ENCODE measurements around the gene SKA2. TPM values are rescaled to one million over a fixed set of nuclear protein-coding genes. Genes with fewer than 3 reads are reported as not detected.

SKA2 gene
- total RNA-seq, 1 experiment from 2014 or later, result 119 TPM

DNA sequence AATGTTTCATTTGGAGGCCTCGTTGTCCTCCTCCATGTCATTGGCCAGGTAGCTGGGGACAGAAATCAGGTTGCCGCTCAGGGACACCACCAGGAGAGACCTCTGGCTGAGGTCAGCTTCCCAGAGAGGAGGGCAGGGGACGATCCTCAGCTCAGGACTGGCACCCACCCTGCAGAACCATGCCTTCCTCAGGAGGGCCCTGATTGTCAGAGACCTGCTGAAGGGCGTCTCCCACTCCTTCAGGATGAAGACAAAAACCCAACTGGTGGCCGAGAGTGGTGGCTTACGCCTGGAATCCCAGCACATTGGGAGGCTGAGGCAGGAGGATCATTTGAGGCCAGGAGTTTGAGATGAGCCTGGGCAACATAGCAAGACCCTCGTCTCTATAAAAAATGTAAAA is 20.1 kb upstream of the SKA2 start:
- no peaks in the 10 kb centered on the region for H3K9me3 ChIP-seq
- Mint-ChIP-seq H3K36me3 (ENCODE audit: insufficient read depth, unreplicated experiment) (peaks cover 38% of the 10 kb centered on the region), H3K4me1 (ENCODE audit: low read depth, unreplicated experiment) (no peaks in the 10 kb centered on the region), H3K9me3 (ENCODE audit: unreplicated experiment) (no peaks in the 10 kb centered on the region), H3K27me3 (ENCODE audit: insufficient read depth, unreplicated experiment) (no peaks in the 10 kb centered on the region), H3K27ac (ENCODE audit: unreplicated experiment) (no peak overlapping the region), H3K4me3 (ENCODE audit: unreplicated experiment) (no peak overlapping the region)
- CTCF ChIA-PET, result no interaction called here
- POLR2A ChIA-PET, result no interaction called here
- no TSS peak for BruUV-seq (replicated peaks)
- intact Hi-C loops (cut with micrococcal nuclease; ENCODE audit: unreplicated experiment), result no loop called here
- H3K4me3 ChIP-seq (ENCODE audit: low read depth, low read length), result no peak overlapping the region
- TF ChIP-seq, protein P1, sequence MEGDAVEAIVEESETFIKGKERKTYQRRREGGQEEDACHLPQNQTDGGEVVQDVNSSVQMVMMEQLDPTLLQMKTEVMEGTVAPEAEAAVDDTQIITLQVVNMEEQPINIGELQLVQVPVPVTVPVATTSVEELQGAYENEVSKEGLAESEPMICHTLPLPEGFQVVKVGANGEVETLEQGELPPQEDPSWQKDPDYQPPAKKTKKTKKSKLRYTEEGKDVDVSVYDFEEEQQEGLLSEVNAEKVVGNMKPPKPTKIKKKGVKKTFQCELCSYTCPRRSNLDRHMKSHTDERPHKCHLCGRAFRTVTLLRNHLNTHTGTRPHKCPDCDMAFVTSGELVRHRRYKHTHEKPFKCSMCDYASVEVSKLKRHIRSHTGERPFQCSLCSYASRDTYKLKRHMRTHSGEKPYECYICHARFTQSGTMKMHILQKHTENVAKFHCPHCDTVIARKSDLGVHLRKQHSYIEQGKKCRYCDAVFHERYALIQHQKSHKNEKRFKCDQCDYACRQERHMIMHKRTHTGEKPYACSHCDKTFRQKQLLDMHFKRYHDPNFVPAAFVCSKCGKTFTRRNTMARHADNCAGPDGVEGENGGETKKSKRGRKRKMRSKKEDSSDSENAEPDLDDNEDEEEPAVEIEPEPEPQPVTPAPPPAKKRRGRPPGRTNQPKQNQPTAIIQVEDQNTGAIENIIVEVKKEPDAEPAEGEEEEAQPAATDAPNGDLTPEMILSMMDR (IDR thresholded peaks at IDR 0.05; ENCODE audit: insufficient read depth in 1 of 2, low read depth in 1 of 2, low read length in 1 of 2, severe bottlenecking in 1 of 2, unreplicated experiment in 1 of 2), result no peak
- DNase-seq, result no peak
- H3K36me3 ChIP-seq (ENCODE audit: control insufficient read depth, insufficient read depth, low read length), result peaks cover 1% of the 10 kb centered on the region; the same call in 1 of the 2 replicates
- no peaks in the 10 kb centered on the region for H3K27me3 ChIP-seq (replicated peaks; ENCODE audit: control insufficient read depth, insufficient read depth, low read length)
- H3K4me1 ChIP-seq, result no peaks in the 10 kb centered on the region

DNA sequence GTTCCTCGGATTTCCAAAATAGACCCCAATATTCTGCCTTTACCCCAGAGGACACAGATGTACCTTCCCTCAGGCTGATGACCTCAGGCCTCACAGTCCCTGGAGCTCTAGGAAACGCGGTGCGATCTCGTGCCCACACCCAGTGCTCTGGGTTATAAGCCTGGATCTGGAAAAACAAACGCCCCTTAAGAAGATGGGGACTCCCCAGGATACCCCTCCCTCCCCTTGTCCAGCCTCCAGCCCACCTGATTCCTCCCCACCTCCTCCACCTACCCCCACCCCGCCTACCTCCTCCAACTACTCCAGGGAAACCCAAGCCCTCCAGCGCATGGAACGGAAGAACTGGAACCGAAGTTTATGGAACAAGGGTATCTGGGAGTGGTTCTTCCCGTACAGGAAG is 19.7 kb upstream of the SKA2 start:
- H3K27ac Mint-ChIP-seq (ENCODE audit: unreplicated experiment), result no peak overlapping the region
- peaks cover 42% of the 10 kb centered on the region for H3K36me3 Mint-ChIP-seq (ENCODE audit: insufficient read depth, unreplicated experiment)
- no peaks in the 10 kb centered on the region for H3K4me1 ChIP-seq
- H3K4me1 Mint-ChIP-seq (ENCODE audit: low read depth, unreplicated experiment), result no peaks in the 10 kb centered on the region
- ChIA-PET CTCF (no interaction called here), POLR2A (no interaction called here)
- H3K27me3 ChIP-seq (replicated peaks; ENCODE audit: control insufficient read depth, insufficient read depth, low read length), result no peaks in the 10 kb centered on the region
- no TSS peak for BruUV-seq (replicated peaks)
- no peaks in the 10 kb centered on the region for H3K27me3 Mint-ChIP-seq (ENCODE audit: insufficient read depth, unreplicated experiment)
- no peak for DNase-seq
- H3K9me3 ChIP-seq, result no peaks in the 10 kb centered on the region
- TF ChIP-seq, protein P1 (IDR thresholded peaks at IDR 0.05; ENCODE audit: insufficient read depth in 1 of 2, low read depth in 1 of 2, low read length in 1 of 2, severe bottlenecking in 1 of 2, unreplicated experiment in 1 of 2), result no peak
- intact Hi-C loops (cut with micrococcal nuclease; ENCODE audit: unreplicated experiment), result no loop called here
- H3K9me3 Mint-ChIP-seq (ENCODE audit: unreplicated experiment), result no peaks in the 10 kb centered on the region
- H3K4me3 ChIP-seq (ENCODE audit: low read depth, low read length), result no peak overlapping the region
- H3K36me3 ChIP-seq (ENCODE audit: control insufficient read depth, insufficient read depth, low read length), result peaks cover 1% of the 10 kb centered on the region; the same call in 1 of the 2 replicates
- no peak overlapping the region for H3K4me3 Mint-ChIP-seq (ENCODE audit: unreplicated experiment)

DNA sequence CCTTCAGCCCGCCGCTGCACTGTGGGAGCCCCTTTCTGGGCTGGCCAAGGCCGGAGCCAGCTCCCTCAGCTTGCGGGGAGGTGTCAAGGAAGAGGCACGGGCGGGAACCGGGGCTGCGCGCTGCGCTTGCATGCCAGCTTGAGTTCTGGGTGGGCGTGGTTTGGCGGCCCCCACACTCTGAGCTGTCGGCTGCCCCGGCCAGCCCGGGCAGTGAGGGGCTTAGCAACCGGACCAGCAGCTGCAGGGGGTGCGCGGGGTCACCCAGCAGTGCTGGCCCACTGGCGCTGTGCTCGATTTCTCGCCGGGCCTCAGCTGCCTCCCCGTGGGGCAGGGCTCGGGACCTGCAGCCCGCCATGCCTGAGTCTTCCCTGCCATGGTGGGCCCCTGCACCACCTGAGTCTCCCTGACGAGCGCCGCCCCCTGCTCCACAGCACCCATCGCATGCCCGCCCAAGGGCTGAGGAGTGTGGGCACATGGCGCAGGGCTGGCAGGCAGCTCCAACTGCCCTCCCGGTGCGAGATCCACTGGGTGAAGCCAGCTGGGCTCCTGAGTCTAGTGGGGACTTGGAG is 17.5 kb upstream of the SKA2 start:
- Histone ChIP-seq H3K27me3 (replicated peaks; ENCODE audit: control insufficient read depth, insufficient read depth, low read length) (no peaks in the 10 kb centered on the region), H3K4me3 (ENCODE audit: low read depth, low read length) (no peak overlapping the region), H3K4me1 (no peaks in the 10 kb centered on the region), H3K36me3 (ENCODE audit: control insufficient read depth, insufficient read depth, low read length) (0 out of 2 replicates have a peak, but pooled peaks cover 1% of the 10 kb centered on the region), H3K9me3 (no peaks in the 10 kb centered on the region)
- TF ChIP-seq, protein P1 (IDR thresholded peaks at IDR 0.05; ENCODE audit: insufficient read depth in 1 of 2, low read depth in 1 of 2, low read length in 1 of 2, severe bottlenecking in 1 of 2, unreplicated experiment in 1 of 2), result no peak
- Mint-ChIP-seq H3K9me3 (ENCODE audit: unreplicated experiment) (no peaks in the 10 kb centered on the region), H3K4me3 (ENCODE audit: unreplicated experiment) (no peak overlapping the region), H3K36me3 (ENCODE audit: insufficient read depth, unreplicated experiment) (peaks cover 49% of the 10 kb centered on the region), H3K4me1 (ENCODE audit: low read depth, unreplicated experiment) (no peaks in the 10 kb centered on the region), H3K27ac (ENCODE audit: unreplicated experiment) (no peak overlapping the region), H3K27me3 (ENCODE audit: insufficient read depth, unreplicated experiment) (no peaks in the 10 kb centered on the region)
- ChIA-PET CTCF (no interaction called here), POLR2A (no interaction called here)
- BruUV-seq (replicated peaks), result no TSS peak
- intact Hi-C loops (cut with micrococcal nuclease; ENCODE audit: unreplicated experiment), result no loop called here
- DNase-seq, result no peak

Measured in Caco-2 (cell line).